ENCODE measurements around the gene CAMTA1.

- no peak for TF ChIP-seq CTCF (tag by site-specific recombination; IDR thresholded peaks at IDR 0.05)
- no peak for TF ChIP-seq ZNF248 (tag by site-specific recombination; IDR thresholded peaks at IDR 0.05)
- no peak for TF ChIP-seq ZNF747 (tag by site-specific recombination; IDR thresholded peaks at IDR 0.05)
- TF ChIP-seq ZNF521 (tag by site-specific recombination; IDR thresholded peaks at IDR 0.05), result no peak
- no peak for TF ChIP-seq ZFP69B (tag by site-specific recombination; IDR thresholded peaks at IDR 0.05)
- TF ChIP-seq PBX3 (CRISPR knock-in tag; IDR thresholded peaks at IDR 0.05), result no peak
- TF ChIP-seq KLF7 (tag by site-specific recombination; IDR thresholded peaks at IDR 0.05; ENCODE audit: borderline replicate concordance), result no peak
- TF ChIP-seq KLF16 (tag by site-specific recombination; IDR thresholded peaks at IDR 0.05), result no peak
- TF ChIP-seq ZNF274 (IDR thresholded peaks at IDR 0.05; ENCODE audit: low read length), result no peak
- no peak for TF ChIP-seq ZNF274 (tag by site-specific recombination; IDR thresholded peaks at IDR 0.05; ENCODE audit: borderline replicate concordance)
- no peak for TF ChIP-seq ZNF707 (tag by site-specific recombination; IDR thresholded peaks at IDR 0.05)
- no peak for TF ChIP-seq ZNF76 (tag by site-specific recombination; IDR thresholded peaks at IDR 0.05; ENCODE audit: borderline replicate concordance, low read depth)
- TF ChIP-seq ZNF16 (tag by site-specific recombination; IDR thresholded peaks at IDR 0.05; ENCODE audit: low read depth), result no peak
- no peak for TF ChIP-seq ZNF501 (tag by site-specific recombination; IDR thresholded peaks at IDR 0.05)
Observed at GRCh38 chr1:7011826-7012225, 226.6 kb downstream of the CAMTA1 start.

Measured in HEK293 (cell line).